Thyroid gland (tissue), 4 donors: Measurements from ENCODE around the gene GMEB1.
"Not testable (repeated sequence)": the region's sequence is repeated elsewhere in the genome, so short reads cannot be mapped to it uniquely, and the experiment has no call there.

ENCODE experiments used
- POLR2A ChIP-seq, 2 donors: fragments of 450-650 bp; IDR thresholded peaks; one replicate each; pipeline ENCODE4 v1.6.1; 2017; ENCODE audit warnings: antibody characterized with exemption in 2 of 2, mild to moderate bottlenecking in 2 of 2, moderate library complexity in 1 of 2
- TF ChIP-seq, protein P1 (sequence below), 6 experiments: fragments of 200-600 bp in 3 of 6; fragments of 450-650 bp in 3 of 6; sonication (generic) in 3 of 6; IDR thresholded peaks; one replicate each; pipeline ENCODE4 v1.5.1; 2016 to 2019; ENCODE audit warnings: antibody characterized with exemption in 6 of 6, mild to moderate bottlenecking in 2 of 6, inconsistent platforms in 1 of 6, moderate library complexity in 1 of 6

DNA sequence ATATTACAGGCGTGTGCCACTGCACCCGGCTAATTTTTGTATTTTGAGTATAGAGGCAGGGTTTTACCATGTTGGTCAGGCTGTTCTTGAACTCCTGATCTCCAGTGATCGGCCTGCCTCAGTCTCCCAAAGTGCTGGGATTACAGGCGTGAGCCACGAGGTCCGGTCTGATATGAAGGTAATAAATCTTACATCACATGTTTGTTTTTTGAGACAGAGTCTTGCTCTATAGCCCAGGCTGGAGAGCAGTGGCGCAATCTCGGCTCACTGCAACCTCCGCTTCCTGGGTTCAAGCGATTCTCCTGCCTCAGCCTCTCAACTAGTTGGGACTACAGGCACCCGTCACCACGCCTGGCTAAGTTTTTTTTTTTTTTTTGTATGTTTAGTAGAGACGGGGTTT, 15.5 kb upstream of the GMEB1 start:
- TF ChIP-seq, protein P1, sequence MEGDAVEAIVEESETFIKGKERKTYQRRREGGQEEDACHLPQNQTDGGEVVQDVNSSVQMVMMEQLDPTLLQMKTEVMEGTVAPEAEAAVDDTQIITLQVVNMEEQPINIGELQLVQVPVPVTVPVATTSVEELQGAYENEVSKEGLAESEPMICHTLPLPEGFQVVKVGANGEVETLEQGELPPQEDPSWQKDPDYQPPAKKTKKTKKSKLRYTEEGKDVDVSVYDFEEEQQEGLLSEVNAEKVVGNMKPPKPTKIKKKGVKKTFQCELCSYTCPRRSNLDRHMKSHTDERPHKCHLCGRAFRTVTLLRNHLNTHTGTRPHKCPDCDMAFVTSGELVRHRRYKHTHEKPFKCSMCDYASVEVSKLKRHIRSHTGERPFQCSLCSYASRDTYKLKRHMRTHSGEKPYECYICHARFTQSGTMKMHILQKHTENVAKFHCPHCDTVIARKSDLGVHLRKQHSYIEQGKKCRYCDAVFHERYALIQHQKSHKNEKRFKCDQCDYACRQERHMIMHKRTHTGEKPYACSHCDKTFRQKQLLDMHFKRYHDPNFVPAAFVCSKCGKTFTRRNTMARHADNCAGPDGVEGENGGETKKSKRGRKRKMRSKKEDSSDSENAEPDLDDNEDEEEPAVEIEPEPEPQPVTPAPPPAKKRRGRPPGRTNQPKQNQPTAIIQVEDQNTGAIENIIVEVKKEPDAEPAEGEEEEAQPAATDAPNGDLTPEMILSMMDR (IDR thresholded peaks at IDR 0.05): not testable (repeated sequence)
- TF ChIP-seq POLR2A (IDR thresholded peaks at IDR 0.05): not testable (repeated sequence)
